A549 (cell line): ENCODE measurements around the gene CRACR2B. TPM values are rescaled to one million over a fixed set of nuclear protein-coding genes. Genes with fewer than 3 reads are reported as not detected.

Experiments
- ATAC-seq, 2 experiments: fragments of 200-7000 bp in 1 of 2; fragments of >200 bp in 1 of 2; cut with Nextera tagmentation in 1 of 2; cut with Tn5 transposase in 1 of 2; 3 replicates each; pipeline versions ENCODE4 v1.8.0 to v1.9.1; 2018 to 2020; ENCODE audit warnings: mild to moderate bottlenecking in 1 of 2, moderate library complexity in 1 of 2
- CTCF ChIA-PET: fragments of 300-600 bp; sonication (Branson Sonifier 250); formaldehyde crosslinking; extraction: SDS; loops from one replicate; lab custom pipeline; 2021; ENCODE audit warnings: antibody characterized with exemption, inconsistent platforms; lab: Yijun Ruan, JAX
- POLR2A ChIA-PET: fragments of 350-600 bp; formaldehyde crosslinking; extraction: SDS; loops from one replicate; lab custom pipeline; 2021; ENCODE audit warnings: antibody characterized with exemption, inconsistent platforms; lab: Yijun Ruan, JAX
- DNase-seq, 2 experiments: peaks; one replicate each; pipeline versions ENCODE4 v3.0.0 to v3.0.0-alpha.2; 2011 to 2016; ENCODE audit warnings: low read depth in 1 of 2, low spot score in 1 of 2
- FAIRE-seq: peaks from 2 replicates; lab custom pipeline; 2011; peaks lifted over from hg19 to GRCh38; lab: Jason Lieb, UNC
- H3K27ac ChIP-seq, 2 experiments: fragments of >200 bp; sonication (Bioruptor Twin); formaldehyde crosslinking; 3 replicates each; pipeline ENCODE4 v1.5.1; 2016 to 2017
- H3K4me1 ChIP-seq: fragments of >200 bp; sonication (Bioruptor Twin); formaldehyde crosslinking; 3 replicates; pipeline ENCODE4 v1.6.1; 2016
- H3K4me2 ChIP-seq: fragments of >200 bp; sonication (Bioruptor Twin); formaldehyde crosslinking; 3 replicates; pipeline ENCODE4 v1.6.1; 2016
- H3K4me3 ChIP-seq: fragments of >200 bp; sonication (Bioruptor Twin); formaldehyde crosslinking; 3 replicates; pipeline ENCODE4 v1.5.1; 2016
- H3K9me3 ChIP-seq: fragments of >200 bp; sonication (Bioruptor Twin); formaldehyde crosslinking; 3 replicates; pipeline ENCODE4 v1.6.1; 2016
- CBX2 ChIP-seq: fragments of 200-600 bp; sonication (generic); IDR thresholded peaks from 2 replicates; pipeline ENCODE4 v1.6.1; 2016; ENCODE audit warnings: low read depth, mild to moderate bottlenecking, borderline replicate concordance
- CEBPB ChIP-seq, 2 experiments: fragments of >200 bp in 1 of 2; sonication (Bioruptor Twin) in 1 of 2; formaldehyde crosslinking in 1 of 2; IDR thresholded peaks; 2 replicates each; pipeline ENCODE4 v1.6.1; 2012 to 2016
- CHD4 ChIP-seq: fragments of 200-600 bp; sonication (generic); IDR thresholded peaks from 2 replicates; pipeline ENCODE4 v1.6.1; 2016; ENCODE audit warnings: antibody characterized with exemption, mild to moderate bottlenecking, borderline replicate concordance
- HDAC2 ChIP-seq: fragments of 200-600 bp; sonication (generic); IDR thresholded peaks from 2 replicates; pipeline ENCODE4 v1.6.1; 2016
- HES2 ChIP-seq: fragments of >200 bp; sonication (Bioruptor Twin); formaldehyde crosslinking; IDR thresholded peaks from 2 replicates; pipeline ENCODE4 v1.6.1; 2016
- HMGXB4 ChIP-seq: fragments of 250-450 bp; sonication (Bioruptor Pico); IDR thresholded peaks from 2 replicates; pipeline ENCODE4 v1.5.0; 2021; ENCODE audit warnings: mild to moderate bottlenecking, moderate library complexity, borderline replicate concordance
- KDM5A ChIP-seq: fragments of 200-600 bp; sonication (generic); IDR thresholded peaks from 2 replicates; pipeline ENCODE4 v1.6.1; 2016; ENCODE audit warnings: antibody characterized with exemption, mild to moderate bottlenecking
- MAX ChIP-seq: IDR thresholded peaks from 2 replicates; pipeline ENCODE4 v1.6.1; 2012
- MAZ ChIP-seq: fragments of 150-350 bp; IDR thresholded peaks from 2 replicates; pipeline ENCODE4 v1.6.1; 2014; ENCODE audit warnings: antibody characterized with exemption, low read depth, low read length, borderline replicate concordance
- MYC ChIP-seq: IDR thresholded peaks from 2 replicates; pipeline ENCODE4 v1.6.1; 2012; ENCODE audit warnings: mild to moderate bottlenecking, inconsistent platforms, low read length, improper control_type of control experiment, borderline replicate concordance
- NPAS2 ChIP-seq: fragments of 250-450 bp; sonication (Bioruptor Pico); IDR thresholded peaks from 2 replicates; pipeline ENCODE4 v1.8.0; 2022; ENCODE audit warnings: mild to moderate bottlenecking, moderate library complexity, borderline replicate concordance
- POLR2A ChIP-seq: IDR thresholded peaks from 2 replicates; pipeline ENCODE4 v1.6.1; 2012; ENCODE audit warnings: mild to moderate bottlenecking, low read length
- RAD21 ChIP-seq, 2 experiments: fragments of >200 bp in 1 of 2; sonication (Bioruptor Twin) in 1 of 2; formaldehyde crosslinking in 1 of 2; IDR thresholded peaks in 1 of 2; conservative IDR thresholded peaks in 1 of 2; 2 replicates in 1 of 2; 3 replicates in 1 of 2; pipeline ENCODE4 v1.6.1; 2012 to 2018; ENCODE audit warnings: inconsistent platforms in 1 of 2
- RFX5 ChIP-seq: fragments of 450-650 bp; IDR thresholded peaks from 2 replicates; pipeline ENCODE4 v1.7.1; 2014; ENCODE audit warnings: antibody characterized with exemption, mild to moderate bottlenecking, moderate library complexity
- RNF2 ChIP-seq: fragments of 200-600 bp; sonication (generic); IDR thresholded peaks from 2 replicates; pipeline ENCODE4 v1.6.1; 2016; ENCODE audit warnings: low read depth, mild to moderate bottlenecking, antibody characterized with exemption, moderate library complexity, borderline replicate concordance
- SMC3 ChIP-seq: fragments of >200 bp; sonication (Bioruptor Twin); formaldehyde crosslinking; IDR thresholded peaks from 3 replicates; pipeline ENCODE4 v1.6.1; 2018; ENCODE audit warnings: inconsistent platforms
- SREBF2 ChIP-seq: fragments of 450-650 bp; IDR thresholded peaks from 2 replicates; pipeline ENCODE4 v1.6.1; 2014; ENCODE audit warnings: mild to moderate bottlenecking, moderate library complexity
- ZC3H11A ChIP-seq: fragments of 450-650 bp; IDR thresholded peaks from 2 replicates; pipeline ENCODE4 v1.6.1; 2014; ENCODE audit warnings: antibody characterized with exemption, mild to moderate bottlenecking
- ZSCAN20 ChIP-seq: fragments of 250-450 bp; sonication (Bioruptor Pico); IDR thresholded peaks from 2 replicates; pipeline ENCODE4 v1.8.0; 2022; ENCODE audit warnings: mild to moderate bottlenecking, moderate library complexity
- WGBS: methylation state at CpG from one replicate; pipeline ENCODE4 v1.1.6; 2017; ENCODE audit errors: missing lambda C conversion rate; 5-methylcytosine and 5-hydroxymethylcytosine counted together
- polyA plus RNA-seq, 4 experiments: library from polyadenylated mRNA; depleted of rRNA in 3 of 4; stranded (reverse); fragments of >200 nt; fragmentation: RNase III in 1 of 4; extraction: RNeasy Plus Mini Kit Qiagen cat#74134 plus additional on column Dnase treatment in 1 of 4; gene quantifications; 2 replicates in 3 of 4; 3 replicates in 1 of 4; pipeline ENCODE4 v1.2.3, GENCODE V29; 2011 to 2017

CRACR2B gene
- polyA plus RNA-seq, 2 of the 4 experiments (the other 2 are of a cell fraction): 1.2 to 3.0 TPM

GRCh38 chr11:849951-850774, 22.4 kb downstream of the CRACR2B start:
- no peak overlapping the region for H3K27ac ChIP-seq
- FAIRE-seq (no peak), DNase-seq (no peak), ATAC-seq (no peak)
- peaks cover 63% of the 10 kb centered on the region for H3K4me1 ChIP-seq
- POLR2A ChIA-PET: interaction anchor here (1.5 kb wide), 1 partner anchor 10 kb away, joined by 7 read pairs; no protein-coding TSS in a partner anchor
- no peak overlapping the region for H3K4me2 ChIP-seq
- H3K4me3 ChIP-seq: no peak overlapping the region
- no peaks in the 10 kb centered on the region for H3K9me3 ChIP-seq
- CTCF ChIA-PET: interaction anchor here (1.5 to 5.4 kb wide), 4 partner anchors 11 to 201 kb away, joined by 9 to 40 read pairs (median 28); no protein-coding TSS in a partner anchor
- WGBS: 95% methylated on average over 87 of the region's 97 CpGs
- no peak for TF ChIP-seq MYC
- no peak for TF ChIP-seq POLR2A
- no peak for TF ChIP-seq CEBPB (IDR thresholded peaks at IDR 0.05)
- no peak for TF ChIP-seq HDAC2
- TF ChIP-seq SREBF2: no peak
- TF ChIP-seq NPAS2 (CRISPR knock-in tag): no peak
- TF ChIP-seq HMGXB4: no peak
- TF ChIP-seq ZSCAN20: no peak
- no peak for TF ChIP-seq ZC3H11A
- TF ChIP-seq MAX: no peak

GRCh38 chr11:850775-851763, 23.4 kb downstream of the CRACR2B start:
- POLR2A ChIA-PET: interaction anchor here (1.5 kb wide), 1 partner anchor 9 kb away, joined by 7 read pairs; no protein-coding TSS in a partner anchor
- Histone ChIP-seq H3K4me1 (peaks cover 54% of the 10 kb centered on the region), H3K4me3 (no peak overlapping the region), H3K4me2 (no peak overlapping the region), H3K9me3 (no peaks in the 10 kb centered on the region), H3K27ac (peak overlapping the region in 1 of 2 experiments; percentile 57; a peak in 2 of 6 replicates)
- WGBS: 73% methylated on average over 14 of the region's 28 CpGs
- ATAC-seq (peak in 1 of 2 experiments; percentile 46; a peak in 2 of 6 replicates), FAIRE-seq (no peak), DNase-seq (no peak)
- peak; percentile 23; the same call in 2 of the 3 replicates for TF ChIP-seq SMC3
- peak; percentile 28 to 45; a peak in 2 of 5 replicates for TF ChIP-seq RAD21 (conservative IDR thresholded peaks at IDR 0.05 in 1 of 2, IDR thresholded peaks at IDR 0.05 in 1 of 2)
- no peak for TF ChIP-seq RFX5
- CTCF ChIA-PET: interaction anchor here (1.5 kb wide), 1 partner anchor 200 kb away, joined by 9 read pairs; no protein-coding TSS in a partner anchor

GRCh38 chr11:852762-853161, 25.0 kb downstream of the CRACR2B start:
- Histone ChIP-seq H3K4me1 (peaks cover 42% of the 10 kb centered on the region), H3K4me2 (no peak overlapping the region), H3K9me3 (no peaks in the 10 kb centered on the region), H3K4me3 (no peak overlapping the region), H3K27ac (peak overlapping the region in 1 of 2 experiments; percentile 34; a peak in 2 of 6 replicates)
- ChIA-PET CTCF (interaction anchor here (9.0 kb wide), 1 partner anchor 198 kb away, joined by 32 read pairs; no protein-coding TSS in a partner anchor), POLR2A (no interaction called here)
- FAIRE-seq: no peak
- no peak for ATAC-seq
- 95% methylated on average over 13 of the region's 15 CpGs for WGBS
- no peak for DNase-seq
- TF ChIP-seq MAZ (no peak), HDAC2 (no peak), HMGXB4 (no peak), SMC3 (no peak), KDM5A (no peak), NPAS2 (CRISPR knock-in tag) (no peak), RNF2 (no peak), CHD4 (no peak), CBX2 (no peak), SREBF2 (no peak), HES2 (no peak)
